Keratinocyte (primary cell): ENCODE measurements around the gene OR52E8. TPM values are rescaled to one million over a fixed set of nuclear protein-coding genes. Genes with fewer than 3 reads are reported as not detected.

ENCODE experiments used
- DNase-seq: peaks from one replicate; pipeline ENCODE4 v3.0.0-alpha.2; 2011; ENCODE audit warnings: low read depth, missing footprints, low spot score
- FAIRE-seq: peaks from 2 replicates; lab custom pipeline; 2011; peaks lifted over from hg19 to GRCh38; lab: Jason Lieb, UNC
- H2AFZ ChIP-seq: 2 replicates; pipeline ENCODE4 v1.6.0; 2012; ENCODE audit warnings: low read length, control low read depth, inconsistent platforms; ENCODE audit not compliant: control insufficient read depth
- H3K27ac ChIP-seq: 2 replicates; pipeline ENCODE4 v1.5.1; 2011; ENCODE audit warnings: low read length; ENCODE audit not compliant: control insufficient read depth, insufficient read depth
- H3K27me3 ChIP-seq: 3 replicates; pipeline ENCODE4 v1.6.0; 2011; ENCODE audit warnings: low read length; ENCODE audit not compliant: control insufficient read depth, insufficient read depth; ENCODE audit errors: extremely low read depth
- H3K36me3 ChIP-seq, 2 experiments: 2 replicates in 1 of 2; 3 replicates in 1 of 2; pipeline ENCODE4 v1.5.1; 2011; ENCODE audit warnings: low read length in 2 of 2, mild to moderate bottlenecking in 1 of 2; ENCODE audit not compliant: control insufficient read depth in 2 of 2, insufficient read depth in 2 of 2; ENCODE audit errors: extremely low read depth in 1 of 2
- H3K4me1 ChIP-seq: 3 replicates; pipeline ENCODE4 v1.5.1; 2011; ENCODE audit warnings: low read length; ENCODE audit not compliant: control insufficient read depth, insufficient read depth; ENCODE audit errors: extremely low read depth
- H3K4me2 ChIP-seq: 3 replicates; pipeline ENCODE4 v1.6.0; 2011; ENCODE audit warnings: low read depth, low read length; ENCODE audit not compliant: control insufficient read depth, insufficient read depth; ENCODE audit errors: extremely low read depth
- H3K4me3 ChIP-seq, 3 experiments: fragments of 200-600 bp in 1 of 3; sonication (generic) in 1 of 3; 2 replicates in 2 of 3; 3 replicates in 1 of 3; pipeline ENCODE4 v1.5.1; 2011 to 2016; ENCODE audit warnings: low read length in 3 of 3, mild to moderate bottlenecking in 3 of 3, control low read depth in 2 of 3, inconsistent platforms in 1 of 3, low read depth in 1 of 3, mixed read lengths in 1 of 3, mixed run types in 1 of 3, moderate library complexity in 1 of 3; ENCODE audit not compliant: control insufficient read depth in 2 of 3, insufficient read depth in 2 of 3; ENCODE audit errors: extremely low read depth in 1 of 3
- H3K79me2 ChIP-seq: 2 replicates; pipeline ENCODE4 v1.6.0; 2012; ENCODE audit warnings: low read length; ENCODE audit not compliant: control insufficient read depth, insufficient read depth
- H3K9ac ChIP-seq: 3 replicates; pipeline ENCODE4 v1.6.0; 2011; ENCODE audit warnings: low read length; ENCODE audit not compliant: control insufficient read depth, insufficient read depth; ENCODE audit errors: extremely low read depth
- H3K9me1 ChIP-seq: 3 replicates; pipeline ENCODE4 v1.6.0; 2011; ENCODE audit warnings: low read length; ENCODE audit not compliant: control insufficient read depth, insufficient read depth; ENCODE audit errors: extremely low read depth
- H3K9me3 ChIP-seq: 2 replicates; pipeline ENCODE4 v1.5.1; 2012; ENCODE audit warnings: low read depth, low read length; ENCODE audit not compliant: control insufficient read depth
- H4K20me1 ChIP-seq: 3 replicates; pipeline ENCODE4 v1.6.0; 2011; ENCODE audit warnings: low read length; ENCODE audit not compliant: control insufficient read depth, insufficient read depth; ENCODE audit errors: extremely low read depth
- CTCF ChIP-seq, 3 experiments: IDR thresholded peaks in 1 of 3; conservative IDR thresholded peaks in 1 of 3; optimal IDR thresholded peaks in 1 of 3; 2 replicates in 2 of 3; 3 replicates in 1 of 3; pipeline versions ENCODE3 to v1.5.1; 2011; ENCODE audit warnings: low read length in 3 of 3, mild to moderate bottlenecking in 3 of 3, moderate library complexity in 2 of 3, control low read depth in 1 of 3, inconsistent platforms in 1 of 3; ENCODE audit not compliant: insufficient read depth in 2 of 3; ENCODE audit errors: extremely low read depth in 1 of 3
- EZH2 ChIP-seq: IDR thresholded peaks from one replicate; pipeline ENCODE4 v1.6.1; 2012; ENCODE audit warnings: inconsistent platforms, mild to moderate bottlenecking, low read length, moderate library complexity
- dilution Hi-C: fragments of 300-500 bp; cut with MboI; formaldehyde crosslinking; loops from one replicate; pipeline ENCODE4 v1.7.0; 2020; ENCODE audit warnings: low sequenced_read_pairs; ENCODE audit not compliant: extremely low pct_ligation_motif_present
- polyA plus RNA-seq, 5 experiments: library from polyadenylated mRNA; depleted of rRNA in 3 of 5; stranded (reverse) in 3 of 5; stranded (forward) in 1 of 5; unstranded in 1 of 5; fragments of >200 nt; gene quantifications; 1 replicate in 1 of 5; 2 replicates in 3 of 5; 3 replicates in 1 of 5; pipeline versions ENCODE4 v1.2.1 to v1.2.3, GENCODE V29; 2011 to 2012; ENCODE audit warnings: missing spikeins in 2 of 5, low read depth in 1 of 5, low replicate concordance in 1 of 5

Gene OR52E8
- polyA plus RNA-seq, 1 donor (not counting 4 experiments of a cell fraction or from before 2014, with no cell fraction given), result not detected

- Histone ChIP-seq H3K9ac (no peak within 1 kb of the TSS), H3K4me3 (no peak within 1 kb of the TSS), H3K36me3 (no peaks in the 10 kb centered on the region), H3K9me1 (no peaks in the 10 kb centered on the region), H2AFZ (no peak within 1 kb of the TSS), H3K27ac (no peak within 1 kb of the TSS), H3K9me3 (no peaks in the 10 kb centered on the region), H3K4me1 (no peaks in the 10 kb centered on the region), H4K20me1 (no peaks in the 10 kb centered on the region), H3K79me2 (no peaks in the 10 kb centered on the region), H3K27me3 (no peaks in the 10 kb centered on the region), H3K4me2 (no peak within 1 kb of the TSS)
- DNase-seq (no peak), FAIRE-seq (no peak)
- TF ChIP-seq CTCF (optimal IDR thresholded peaks at IDR 0.05 in 1 of 3, IDR thresholded peaks at IDR 0.05 in 1 of 3, conservative IDR thresholded peaks at IDR 0.05 in 1 of 3; ENCODE audit: extremely low read depth in 1 of 3, insufficient read depth in 2 of 3, low read length in 3 of 3), result no peak
- TF ChIP-seq EZH2, result no peak
- dilution Hi-C loops, result no loop called here
Observed at GRCh38 chr11:5841797-5842196, 15.7 kb downstream of the OR52E8 start, which contains the start of gene OR52E6. TSS of gene OR52E6 (minus strand) at chr11:5841897. CDS start at chr11:5841897, 0 bp downstream.

- no peaks in the 10 kb centered on the region for H3K27me3 ChIP-seq
- dilution Hi-C loops, result no loop called here
- no peaks in the 10 kb centered on the region for H3K9me1 ChIP-seq
- no peaks in the 10 kb centered on the region for H3K9me3 ChIP-seq
- H3K4me3 ChIP-seq, result no peak overlapping the region
- H2AFZ ChIP-seq, result no peak overlapping the region
- H4K20me1 ChIP-seq, result no peaks in the 10 kb centered on the region
- H3K79me2 ChIP-seq, result no peaks in the 10 kb centered on the region
- no peaks in the 10 kb centered on the region for H3K36me3 ChIP-seq
- no peaks in the 10 kb centered on the region for H3K4me1 ChIP-seq
- no peak overlapping the region for H3K27ac ChIP-seq
- TF ChIP-seq EZH2 (no peak), CTCF (optimal IDR thresholded peaks at IDR 0.05 in 1 of 3, IDR thresholded peaks at IDR 0.05 in 1 of 3, conservative IDR thresholded peaks at IDR 0.05 in 1 of 3; ENCODE audit: extremely low read depth in 1 of 3, insufficient read depth in 2 of 3, low read length in 3 of 3) (no peak)
- H3K9ac ChIP-seq, result no peak overlapping the region
- no peak overlapping the region for H3K4me2 ChIP-seq
- no peak for FAIRE-seq
- DNase-seq, result no peak
Observed at GRCh38 chr11:5837695-5838094, 19.8 kb downstream of the OR52E8 start.
